Muscle of back (tissue), 13 donors: ENCODE data around the gene KIF2C. TPM values are rescaled to one million over a fixed set of nuclear protein-coding genes. Genes with fewer than 3 reads are reported as not detected.
"Not testable (repeated sequence)": the region's sequence is repeated elsewhere in the genome, so short reads cannot be mapped to it uniquely, and the experiment has no call there.

Experiments used
- DNase-seq, 3 donors: peaks; one replicate each; pipeline versions ENCODE4 v3.0.0 to v3.0.0-alpha.2; 2013
- long read RNA-seq, 9 donors: transcript quantifications; one replicate each; lab custom pipeline, GENCODE V29; 2026
- polyA plus RNA-seq, 10 donors: library from polyadenylated mRNA; unstranded; fragments of 120-200 nt; gene quantifications; one replicate each; pipeline ENCODE4 v1.2.1, GENCODE V29; 2013; ENCODE audit not compliant: insufficient read length in 10 of 10

Gene KIF2C
- 10 to 100 TPM in 8 of 10 donors, 1 to 10 TPM in 2; 8.2 to 19.1 (median 11.4) TPM for polyA plus RNA-seq
- long read RNA-seq, donor 1, partial matches to known transcripts, result 0 of 3 reads
- long read RNA-seq, donor 1, other reads (novel, unspliced or antisense), result 0 of 3 reads
- long read RNA-seq, donor 2, result 0 reads
- long read RNA-seq, donor 3, result 0 reads
- long read RNA-seq, donor 4, result 0 reads
- long read RNA-seq, donor 5, partial matches to known transcripts, result 0 of 2 reads
- long read RNA-seq, donor 5, other reads (novel, unspliced or antisense), result 0 of 2 reads
- long read RNA-seq, donor 6, partial matches to known transcripts, result 0 of 3 reads
- long read RNA-seq, donor 6, other reads (novel, unspliced or antisense), result 0 of 3 reads
- long read RNA-seq, donor 7, partial matches to known transcripts, result 0 of 4 reads
- long read RNA-seq, donor 7, other reads (novel, unspliced or antisense), result 0 of 4 reads
- long read RNA-seq, donor 8, partial matches to known transcripts, result 0 of 1 reads
- long read RNA-seq, donor 8, other reads (novel, unspliced or antisense), result 0 of 1 reads
- long read RNA-seq, donor 9, result 0 reads

DNA sequence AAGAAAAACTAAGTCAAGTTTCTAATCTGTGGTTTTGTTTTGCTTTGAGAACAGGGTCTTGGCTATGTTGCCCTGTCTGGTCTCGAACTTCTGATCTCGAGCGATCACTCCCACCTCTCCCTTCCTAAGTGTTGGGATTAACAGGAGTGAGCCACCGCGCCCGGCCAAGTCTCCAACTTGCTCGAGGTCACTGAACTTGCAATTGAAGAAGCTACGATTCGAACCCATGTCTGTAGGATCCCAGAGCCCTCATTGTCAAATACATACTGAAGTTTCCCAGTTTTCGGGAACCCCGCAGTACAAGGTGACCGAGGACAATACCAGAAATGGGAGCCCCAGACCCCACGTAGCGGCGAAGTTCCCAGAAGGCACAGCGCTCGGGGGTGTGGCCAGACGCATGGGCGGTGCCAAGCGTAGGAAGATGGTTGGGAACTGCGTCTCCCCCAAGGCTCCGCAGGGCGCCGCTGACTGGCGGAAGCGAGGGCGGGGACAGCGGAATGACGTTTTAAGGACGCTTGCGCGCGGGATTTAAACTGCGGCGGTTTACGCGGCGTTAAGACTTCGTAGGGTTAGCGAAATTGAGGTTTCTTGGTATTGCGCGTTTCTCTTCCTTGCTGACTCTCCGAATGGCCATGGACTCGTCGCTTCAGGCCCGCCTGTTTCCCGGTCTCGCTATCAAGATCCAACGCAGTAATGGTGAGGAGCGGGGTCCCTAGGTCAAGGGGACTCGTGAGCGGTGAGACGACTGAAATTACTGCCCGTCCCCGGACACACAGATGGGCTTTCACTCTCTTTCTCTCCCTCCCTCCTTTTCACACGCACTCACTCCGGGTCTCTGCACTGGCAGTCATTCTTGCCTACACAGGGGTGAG, at the start of gene KIF2C:
KIF2C (plus strand) TSS at position 531 of the 872 bp plus-strand sequence; CDS start at position 627, 96 bp downstream.
- DNase-seq, result peak; percentile 98 to 99 (median 98)

DNA sequence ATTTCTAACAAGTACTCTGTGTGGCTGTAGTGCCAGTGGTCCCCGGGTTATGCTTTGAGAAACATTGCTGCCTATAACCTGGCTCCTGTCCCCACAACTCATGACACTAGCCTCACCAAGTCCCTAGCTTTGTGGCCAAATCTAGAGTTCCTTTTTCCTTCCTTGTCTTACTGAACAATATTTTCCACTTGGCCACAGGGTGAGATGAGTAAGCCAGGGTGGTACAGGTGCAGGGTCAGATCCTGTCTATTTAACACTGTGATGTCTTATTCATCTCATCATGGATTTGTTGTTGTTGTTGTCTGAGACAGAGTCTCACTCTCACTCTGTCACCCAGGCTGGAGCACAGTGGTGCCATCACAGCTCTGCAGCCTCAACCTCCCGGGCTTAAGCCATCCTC, 46.5 kb upstream of the KIF2C start:
- no peak for DNase-seq

DNA sequence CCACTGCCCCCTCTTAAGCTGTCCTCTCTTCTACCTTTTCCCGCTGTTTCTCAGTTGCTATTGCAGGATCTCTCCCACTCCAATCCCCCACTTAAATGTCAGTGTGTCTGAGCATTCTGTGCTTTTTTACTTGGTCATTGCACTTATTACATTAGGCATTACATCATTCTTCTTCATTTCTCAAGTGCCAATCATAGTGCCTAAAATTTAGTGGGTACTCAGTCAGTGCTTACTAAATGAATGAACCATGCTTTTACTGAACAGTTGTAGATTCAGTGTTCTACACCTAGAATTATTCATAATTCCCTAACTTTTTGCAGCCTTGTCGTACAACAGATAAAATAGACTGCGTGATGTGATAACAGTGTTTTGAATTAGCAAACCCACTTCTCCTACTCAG, 45.7 kb upstream of the KIF2C start:
- DNase-seq, result no peak

DNA sequence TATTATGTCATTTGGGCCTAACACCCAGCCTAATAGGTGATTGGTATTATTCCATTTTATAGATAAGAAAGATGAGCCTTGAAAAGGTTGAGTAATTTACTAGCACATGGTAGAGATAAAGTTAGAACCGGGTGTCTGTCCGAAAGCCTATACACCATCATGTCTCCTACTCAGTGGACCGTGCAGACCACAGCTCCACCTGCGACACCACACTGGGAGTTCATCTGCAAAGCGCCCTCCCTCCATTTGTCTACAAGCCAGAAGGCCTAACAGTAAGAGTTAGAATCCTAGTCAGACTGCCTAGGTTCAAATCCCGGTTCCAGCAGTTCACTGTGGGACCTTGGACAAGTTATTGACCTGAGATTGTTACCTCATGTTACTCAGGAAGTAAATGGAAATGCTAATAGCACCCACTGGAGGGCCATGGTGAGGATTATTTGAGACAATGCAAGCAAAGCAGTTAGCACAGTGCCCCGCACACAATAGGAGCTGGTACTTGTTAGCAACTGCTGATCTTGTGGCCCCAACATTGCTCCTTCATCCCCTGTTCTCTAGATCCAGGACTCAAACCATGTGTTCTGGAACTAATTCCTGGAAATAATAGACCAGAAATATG, 44.7 kb upstream of the KIF2C start:
- DNase-seq, result no peak

DNA sequence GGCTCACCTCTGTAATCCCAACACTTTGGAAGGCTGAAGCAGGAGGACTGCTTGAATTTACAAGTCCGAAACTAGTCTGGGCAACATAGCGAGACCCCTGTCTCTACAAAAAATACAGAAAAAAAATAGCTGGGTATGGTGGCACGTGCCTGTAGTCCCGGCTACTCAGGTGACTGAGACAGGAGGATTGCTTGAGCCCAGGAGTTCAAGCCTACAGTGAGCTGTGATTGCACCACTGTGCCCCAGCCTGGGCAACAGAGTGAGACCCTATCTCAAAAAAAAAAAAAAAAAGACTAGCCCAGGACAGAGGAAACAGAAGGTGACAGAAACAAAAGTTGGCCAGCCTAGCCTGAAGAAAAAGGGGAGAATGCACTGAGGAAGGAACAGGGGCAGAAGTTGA, 44.0 kb upstream of the KIF2C start:
- no peak for DNase-seq

DNA sequence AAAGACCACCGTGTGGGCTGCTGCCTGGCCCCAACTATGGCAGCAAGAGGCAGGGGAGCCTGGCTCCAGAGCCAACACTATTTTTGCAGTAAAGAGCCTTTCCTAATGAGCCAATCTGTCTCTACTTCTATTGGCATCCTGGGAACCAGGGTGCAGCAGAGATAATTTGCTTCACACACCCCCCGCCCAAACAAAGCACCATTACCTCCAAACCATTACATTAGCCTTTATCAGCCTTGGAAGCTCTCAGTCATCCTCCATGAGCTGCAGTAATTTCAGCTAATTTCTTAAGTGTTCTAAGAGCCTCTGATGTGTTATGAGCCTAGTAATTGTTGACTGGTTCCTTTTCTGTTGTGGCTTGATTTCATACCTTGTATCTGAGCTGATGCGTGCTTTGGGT, 43.5 kb upstream of the KIF2C start:
- no peak for DNase-seq

DNA sequence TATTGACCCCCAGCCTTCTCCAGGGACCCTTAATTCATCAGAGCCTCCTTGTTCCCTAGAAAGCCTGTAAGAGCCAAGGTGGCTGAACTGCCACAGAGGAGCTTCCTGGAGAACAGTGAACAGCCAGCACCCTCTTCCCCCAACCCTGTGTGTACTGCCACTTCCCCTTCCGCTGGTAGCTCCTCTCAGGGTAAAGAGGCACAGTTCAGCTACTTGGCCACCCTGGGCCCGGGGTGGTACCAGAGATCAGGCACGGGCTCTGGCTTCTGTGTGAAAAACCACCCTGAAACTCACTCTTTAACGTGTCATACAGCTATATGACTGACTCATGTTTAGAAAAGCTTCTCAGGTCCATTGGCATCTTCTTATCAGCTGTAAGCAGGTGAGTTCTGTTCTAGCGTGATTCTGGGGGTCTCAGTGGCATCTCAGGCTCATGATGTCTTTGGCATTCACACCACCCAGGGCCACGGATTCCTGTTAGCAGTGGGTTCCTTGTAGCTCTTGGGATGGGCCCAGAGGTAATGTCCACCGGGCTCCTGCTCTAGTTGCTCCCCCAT, 42.8 kb upstream of the KIF2C start:
- DNase-seq, result no peak

DNA sequence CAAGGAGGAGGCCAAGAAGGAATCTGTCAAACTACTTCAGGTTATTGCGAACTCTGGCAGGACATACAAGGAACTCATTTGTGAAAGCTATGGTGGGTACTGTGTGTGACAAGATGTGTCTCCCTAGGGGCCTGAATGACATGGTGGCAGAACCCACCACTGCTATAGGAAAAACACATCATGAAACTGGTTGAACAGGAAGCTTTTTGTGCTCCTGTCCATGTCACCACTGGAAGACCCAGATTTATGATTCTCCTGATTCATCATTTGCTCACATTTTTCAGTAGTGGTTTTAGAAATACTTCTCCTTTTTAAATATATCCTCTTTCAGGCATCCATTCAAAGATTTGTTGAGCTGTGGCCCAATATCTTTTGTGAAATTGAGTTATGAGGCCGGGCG, 41.5 kb upstream of the KIF2C start:
- no peak for DNase-seq

DNA sequence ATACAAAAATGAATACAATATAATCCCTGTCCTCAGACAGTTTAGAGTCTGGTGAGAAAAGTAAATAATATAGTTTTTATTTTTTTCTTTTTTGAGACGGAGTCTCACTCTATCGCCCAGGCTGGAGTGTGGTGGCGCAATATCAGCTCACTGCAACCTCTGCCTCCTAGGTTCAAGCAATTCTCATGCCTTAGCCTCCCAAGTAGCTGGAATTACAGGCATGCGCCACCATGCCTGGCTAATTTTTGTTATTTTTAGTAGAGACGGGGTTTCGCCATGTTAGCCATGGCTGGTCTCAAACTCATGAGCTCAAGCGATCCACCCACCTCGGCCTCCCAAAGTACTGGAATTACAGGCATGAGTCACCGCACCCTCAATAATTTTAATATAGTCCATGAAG, 40.3 kb upstream of the KIF2C start:
- DNase-seq, result not testable (repeated sequence)

DNA sequence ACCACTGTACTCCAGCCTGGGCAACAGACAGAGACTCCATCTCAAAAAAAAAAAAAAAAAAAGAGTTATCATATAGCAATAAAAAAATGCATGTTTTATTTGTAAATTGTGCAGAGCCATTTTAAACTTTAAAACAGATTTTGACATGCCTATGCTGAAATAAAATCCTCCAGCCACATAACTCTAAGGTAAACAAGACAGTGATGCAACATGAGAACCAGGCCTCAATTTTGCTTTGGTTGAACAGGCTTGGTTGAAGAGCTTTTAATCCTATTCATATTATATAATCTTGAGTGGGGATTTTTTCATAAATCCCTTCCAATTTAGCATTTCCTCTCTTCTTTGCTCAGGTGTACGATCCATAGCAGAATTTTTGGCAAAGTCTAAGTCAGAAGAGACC, 39.1 kb upstream of the KIF2C start:
- DNase-seq, result no peak

DNA sequence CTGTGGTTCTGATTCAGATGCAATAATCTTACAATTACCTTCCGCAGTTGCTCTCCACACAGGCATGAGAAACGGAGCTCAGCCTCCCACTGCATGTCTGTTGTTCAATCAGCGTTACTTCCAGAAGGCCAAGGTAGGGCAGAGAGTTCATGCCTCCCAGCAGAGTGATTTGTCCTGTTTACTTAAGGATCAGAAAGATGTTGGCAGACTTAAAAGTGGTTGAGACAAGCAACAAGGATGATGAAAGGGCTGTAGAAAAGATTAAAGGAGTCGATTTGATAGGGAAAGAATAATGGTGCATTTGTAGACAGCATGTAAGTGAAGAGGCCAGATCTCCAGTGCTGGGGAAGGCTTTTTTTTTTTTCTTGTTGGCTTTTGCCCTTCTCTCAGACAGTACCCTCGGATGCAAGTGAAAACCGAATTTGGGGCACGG, 38.5 kb upstream of the KIF2C start:
- no peak for DNase-seq

DNA sequence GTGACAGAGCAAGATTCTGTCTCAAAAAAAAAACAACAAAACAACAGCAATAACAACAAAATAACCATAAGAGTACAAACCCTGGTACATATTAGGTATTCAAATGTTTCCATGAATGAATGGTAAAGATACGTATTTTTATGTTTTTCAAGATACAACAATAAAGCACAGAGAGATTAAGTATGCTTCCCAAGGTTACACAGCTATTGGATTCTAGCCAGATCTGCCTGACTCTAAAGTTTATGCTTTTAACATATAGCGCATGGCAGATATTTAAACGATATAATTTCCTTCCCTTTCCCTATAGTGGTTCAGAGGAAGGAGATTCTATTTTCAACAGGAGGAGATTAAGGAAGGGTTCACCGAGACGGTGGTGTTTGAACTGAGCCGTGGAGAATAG, 34.2 kb upstream of the KIF2C start:
- DNase-seq, result no peak

DNA sequence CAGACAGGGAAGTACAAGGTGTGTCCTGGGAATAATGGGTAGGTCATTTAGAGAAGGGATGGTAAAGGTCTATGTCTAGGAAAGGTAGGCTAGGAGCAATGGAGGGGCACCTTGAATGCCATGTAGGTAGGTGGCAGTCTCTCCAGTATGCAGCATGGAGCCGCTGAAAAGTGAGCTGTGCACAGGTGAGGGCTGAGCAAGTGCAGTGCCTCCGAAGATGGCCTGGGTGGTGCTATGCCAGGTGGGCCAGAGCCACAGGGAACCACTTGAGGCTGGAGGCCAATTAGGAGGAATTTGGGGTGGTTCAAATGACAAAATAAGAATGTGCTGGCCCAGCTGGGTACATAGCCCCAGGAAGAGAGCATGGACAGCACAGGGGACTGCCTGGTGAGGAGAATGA, 33.7 kb upstream of the KIF2C start:
- no peak for DNase-seq

DNA sequence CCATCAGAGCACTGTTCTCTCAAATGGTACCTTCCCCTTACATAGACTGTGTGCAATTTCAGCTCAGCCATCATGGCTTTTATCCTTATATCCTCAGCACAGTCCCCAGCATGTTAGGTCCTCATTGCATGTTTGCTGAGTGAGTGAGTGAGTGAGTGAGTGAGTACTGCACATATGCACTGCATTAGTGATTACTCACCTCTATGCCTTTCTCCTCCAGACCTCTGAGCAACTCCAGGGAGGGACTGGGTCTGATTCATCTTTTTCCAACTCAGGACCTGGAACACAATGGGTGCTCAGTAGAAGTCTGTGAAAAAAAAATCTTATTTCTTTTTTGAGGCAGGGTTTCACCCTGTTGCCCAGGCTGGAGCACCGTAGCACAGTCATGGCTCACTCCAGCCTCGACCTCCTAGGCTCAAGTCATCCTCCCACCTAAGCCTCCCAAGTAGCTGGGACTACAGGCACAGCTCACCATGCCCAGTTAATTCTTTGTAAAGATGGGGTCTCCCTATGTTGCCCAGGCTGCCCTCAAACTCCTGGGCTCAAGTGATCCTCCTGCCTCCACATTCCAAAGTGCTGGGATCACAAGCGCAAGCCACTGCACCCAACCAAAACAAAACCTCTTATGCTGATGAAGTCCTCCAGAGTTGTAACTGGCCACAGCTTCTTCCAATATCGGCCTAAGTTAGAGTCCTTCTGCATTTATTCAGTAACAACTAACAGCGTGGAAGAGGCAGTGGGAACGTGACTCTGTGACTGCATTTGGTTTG, 32.3 kb upstream of the KIF2C start:
- DNase-seq, result peak in 1 of 3 donors; percentile 83

DNA sequence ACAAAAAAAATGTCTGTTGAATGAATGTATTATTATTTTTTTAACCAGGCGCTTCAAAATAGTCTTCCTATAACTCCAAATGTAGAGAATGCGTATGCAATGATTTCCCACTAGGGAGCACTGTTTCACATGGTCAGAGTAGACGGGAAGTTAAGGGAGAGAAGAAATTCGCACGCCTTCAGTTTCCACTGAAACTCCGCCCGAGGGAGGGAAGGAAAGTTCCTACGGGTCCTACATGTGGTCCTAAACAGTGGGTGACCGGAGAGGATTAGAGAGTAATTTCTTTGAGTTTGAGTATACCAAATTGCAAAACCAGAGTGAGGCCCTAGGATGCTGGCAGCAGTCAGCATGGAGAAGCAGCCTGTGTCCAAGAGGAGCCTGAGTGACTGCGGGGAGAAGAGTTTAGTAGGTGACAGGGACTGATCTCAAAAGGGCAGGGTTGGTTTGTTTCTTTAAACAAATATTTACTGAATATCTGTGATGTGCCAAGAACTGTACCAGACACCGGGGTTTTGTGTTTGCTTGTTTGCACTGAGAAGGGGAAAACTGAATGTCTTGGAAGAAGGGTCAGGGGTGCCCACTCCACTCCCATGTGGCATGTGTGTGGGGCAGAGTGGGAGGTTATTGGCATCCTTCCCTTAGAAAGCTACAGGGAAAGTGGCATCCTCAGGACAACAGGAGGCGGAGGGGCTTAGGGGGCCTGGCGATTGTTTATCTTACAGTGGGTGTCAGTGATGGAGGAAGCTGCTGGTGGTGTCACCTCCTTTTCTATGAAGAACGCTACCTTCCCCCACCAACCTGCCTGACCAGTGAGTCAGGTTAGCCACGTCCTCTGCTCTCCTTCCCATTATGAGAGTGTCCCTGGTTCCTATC, 31.4 kb upstream of the KIF2C start:
- peak in 2 of 3 donors; percentile 36 to 59 for DNase-seq

DNA sequence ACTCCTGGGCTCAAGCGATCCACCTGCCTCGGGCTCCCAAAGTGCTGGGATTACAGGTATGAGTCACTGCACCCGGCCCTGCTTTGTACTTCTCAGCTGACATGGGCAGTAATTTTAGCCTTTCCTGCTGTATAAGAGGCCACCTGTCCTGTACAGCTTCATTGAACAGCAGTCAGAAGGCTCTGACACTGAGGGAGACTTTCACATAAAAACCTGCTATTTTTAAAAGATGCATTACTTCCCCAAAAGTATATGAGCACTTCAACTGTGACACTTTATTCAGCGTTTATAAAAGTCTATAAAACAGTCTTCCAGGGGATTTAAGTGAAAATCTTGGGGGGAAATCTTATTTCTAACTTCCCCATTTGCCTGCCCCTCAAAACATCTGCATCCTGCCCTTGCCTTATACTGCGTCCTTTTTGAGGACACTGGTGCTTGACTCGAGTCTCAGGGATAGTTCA, 26.3 kb upstream of the KIF2C start:
- no peak for DNase-seq

DNA sequence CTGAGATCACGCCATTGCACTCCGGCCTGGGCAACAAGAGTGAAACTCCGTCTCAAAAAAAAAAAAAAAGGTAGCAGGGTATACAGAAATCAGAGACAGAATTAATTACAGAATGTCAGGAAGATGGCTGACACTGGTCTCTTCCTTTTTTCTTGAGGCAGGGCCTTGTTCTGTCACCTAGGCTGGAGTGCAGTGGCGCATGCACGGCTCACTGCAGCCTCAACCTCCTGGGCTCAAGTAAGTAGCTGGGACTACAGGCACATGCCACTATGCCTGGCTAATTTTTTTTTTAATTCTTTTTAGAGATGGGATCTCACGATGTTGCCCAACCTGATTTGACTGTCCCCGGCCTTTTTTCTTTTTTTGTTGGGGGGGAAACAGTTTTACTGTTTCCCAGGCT, 25.1 kb upstream of the KIF2C start:
- no peak for DNase-seq

DNA sequence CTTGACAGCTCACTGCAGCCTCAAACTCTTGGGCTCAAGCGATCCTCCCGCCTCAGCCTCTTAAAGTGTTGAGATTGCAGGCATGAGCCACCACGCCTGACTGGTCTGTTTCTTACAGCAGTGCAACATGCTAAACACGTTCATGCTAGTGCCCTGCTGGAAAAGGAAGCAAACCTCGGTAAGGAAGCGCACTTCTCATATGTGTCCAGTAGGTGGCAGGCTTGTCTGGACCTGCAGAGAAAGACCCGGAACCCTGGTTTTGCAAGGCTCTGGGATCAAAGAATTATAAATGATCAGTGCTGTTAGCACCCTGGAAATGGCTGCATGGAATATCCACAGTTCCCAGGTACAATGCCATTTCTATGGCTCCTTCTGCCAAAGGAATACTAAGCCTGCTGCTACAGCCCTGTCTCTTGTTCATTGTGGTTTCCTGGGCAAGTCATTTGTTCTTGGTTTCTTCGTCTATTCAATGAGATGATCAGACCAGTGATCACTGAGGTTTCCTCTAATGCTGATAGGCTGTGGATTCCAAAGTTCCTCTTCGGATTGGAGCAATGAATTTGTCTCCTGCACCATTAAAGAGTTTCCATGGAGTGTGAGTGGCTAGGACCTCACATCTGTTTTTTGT, 24.6 kb upstream of the KIF2C start:
- peak; percentile 39 to 80 (median 69) for DNase-seq

DNA sequence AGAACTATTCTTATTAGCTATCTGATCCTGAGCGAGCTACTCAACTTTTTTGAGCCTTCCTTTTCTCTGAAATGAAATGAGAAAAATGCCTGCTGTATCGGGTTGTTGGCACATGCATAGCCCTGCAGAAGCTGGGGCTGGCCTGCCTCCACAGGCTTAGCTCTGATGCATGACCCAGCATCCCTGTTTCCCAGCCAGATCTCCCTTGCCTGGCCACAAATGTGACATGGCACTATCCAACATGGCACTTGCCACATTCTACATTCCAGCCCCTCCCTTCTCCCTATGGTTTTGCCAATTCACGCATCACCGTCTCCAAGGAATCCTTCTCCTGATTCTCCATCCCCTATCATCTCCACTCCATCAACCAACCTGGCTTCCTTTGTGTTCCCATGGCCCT, 22.5 kb upstream of the KIF2C start:
- no peak for DNase-seq
